ENCODE data around the gene DLGAP1. TPM values are rescaled to one million over a fixed set of nuclear protein-coding genes. Genes with fewer than 3 reads are reported as not detected.

The DLGAP1 gene
- total and polyA plus RNA-seq, 2 donors (not counting 1 experiment from before 2014, with no cell fraction given), result 0.07 to 0.61 TPM

GRCh38 chr18:4252829-4253228, 202.3 kb downstream of the DLGAP1 start:
- no peak overlapping the region for H3K4me3 ChIP-seq (ENCODE audit: control extremely low read depth in 1 of 5, extremely low read depth in 1 of 5, insufficient read depth in 1 of 5, low read depth in 2 of 5, low read length in 4 of 5)
- Mint-ChIP-seq H3K27me3 (no peaks in the 10 kb centered on the region), H3K9me3 (ENCODE audit: insufficient read depth) (no peaks in the 10 kb centered on the region), H3K27ac (no peak overlapping the region), H3K4me1 (no peaks in the 10 kb centered on the region), H3K4me3 (no peak overlapping the region)
- H3K9ac ChIP-seq (ENCODE audit: low read length), result no peak overlapping the region
- POLR2A ChIA-PET, result no interaction called here
- H2AFZ ChIP-seq (ENCODE audit: insufficient read depth, low read depth, low read length, poor library complexity, severe bottlenecking), result no peak overlapping the region
- no peaks in the 10 kb centered on the region for H3K79me2 ChIP-seq (ENCODE audit: control insufficient read depth, insufficient read depth, low read length)
- CTCF ChIA-PET, result no interaction called here
- intact Hi-C loops (cut with micrococcal nuclease), result no loop called here
- no peaks in the 10 kb centered on the region for H3K36me3 ChIP-seq (replicated peaks in 1 of 2; ENCODE audit: control extremely low read depth in 1 of 2, control insufficient read depth in 1 of 2, extremely low read depth in 1 of 2, insufficient read depth in 2 of 2, low read length in 1 of 2)
- no peaks in the 10 kb centered on the region for H4K20me1 ChIP-seq (ENCODE audit: control insufficient read depth, insufficient read depth, low read length, poor library complexity, severe bottlenecking)
- ATAC-seq (ENCODE audit: low read depth), result no peak
- no peak overlapping the region for H3K4me2 ChIP-seq (replicated peaks; ENCODE audit: low read depth, low read length, poor library complexity, severe bottlenecking)
- H3K27me3 ChIP-seq (replicated peaks in 1 of 4; ENCODE audit: control extremely low read depth in 1 of 4, control insufficient read depth in 3 of 4, insufficient read depth in 4 of 4, low read length in 3 of 4), result no peaks in the 10 kb centered on the region
- TF ChIP-seq, protein P1, sequence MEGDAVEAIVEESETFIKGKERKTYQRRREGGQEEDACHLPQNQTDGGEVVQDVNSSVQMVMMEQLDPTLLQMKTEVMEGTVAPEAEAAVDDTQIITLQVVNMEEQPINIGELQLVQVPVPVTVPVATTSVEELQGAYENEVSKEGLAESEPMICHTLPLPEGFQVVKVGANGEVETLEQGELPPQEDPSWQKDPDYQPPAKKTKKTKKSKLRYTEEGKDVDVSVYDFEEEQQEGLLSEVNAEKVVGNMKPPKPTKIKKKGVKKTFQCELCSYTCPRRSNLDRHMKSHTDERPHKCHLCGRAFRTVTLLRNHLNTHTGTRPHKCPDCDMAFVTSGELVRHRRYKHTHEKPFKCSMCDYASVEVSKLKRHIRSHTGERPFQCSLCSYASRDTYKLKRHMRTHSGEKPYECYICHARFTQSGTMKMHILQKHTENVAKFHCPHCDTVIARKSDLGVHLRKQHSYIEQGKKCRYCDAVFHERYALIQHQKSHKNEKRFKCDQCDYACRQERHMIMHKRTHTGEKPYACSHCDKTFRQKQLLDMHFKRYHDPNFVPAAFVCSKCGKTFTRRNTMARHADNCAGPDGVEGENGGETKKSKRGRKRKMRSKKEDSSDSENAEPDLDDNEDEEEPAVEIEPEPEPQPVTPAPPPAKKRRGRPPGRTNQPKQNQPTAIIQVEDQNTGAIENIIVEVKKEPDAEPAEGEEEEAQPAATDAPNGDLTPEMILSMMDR (IDR thresholded peaks at IDR 0.05), result no peak
- TF ChIP-seq EZH2 (IDR thresholded peaks at IDR 0.05; ENCODE audit: borderline replicate concordance, insufficient read depth, low read depth, low read length, poor library complexity, severe bottlenecking), result no peak
- H3K4me1 ChIP-seq (ENCODE audit: control insufficient read depth in 2 of 2, insufficient read depth in 2 of 2, low read length in 2 of 2), result no peaks in the 10 kb centered on the region
- no peaks in the 10 kb centered on the region for H3K9me3 ChIP-seq (ENCODE audit: control extremely low read depth in 1 of 3, control insufficient read depth in 2 of 3, insufficient read depth in 1 of 3, low read length in 2 of 3)
- no peak overlapping the region for H3K27ac ChIP-seq (ENCODE audit: low read length in 2 of 2)
- WGBS (ENCODE audit: insufficient coverage), result 96% methylated on average over 3 of the region's 4 CpGs
- DNase-seq, result no peak

DNA sequence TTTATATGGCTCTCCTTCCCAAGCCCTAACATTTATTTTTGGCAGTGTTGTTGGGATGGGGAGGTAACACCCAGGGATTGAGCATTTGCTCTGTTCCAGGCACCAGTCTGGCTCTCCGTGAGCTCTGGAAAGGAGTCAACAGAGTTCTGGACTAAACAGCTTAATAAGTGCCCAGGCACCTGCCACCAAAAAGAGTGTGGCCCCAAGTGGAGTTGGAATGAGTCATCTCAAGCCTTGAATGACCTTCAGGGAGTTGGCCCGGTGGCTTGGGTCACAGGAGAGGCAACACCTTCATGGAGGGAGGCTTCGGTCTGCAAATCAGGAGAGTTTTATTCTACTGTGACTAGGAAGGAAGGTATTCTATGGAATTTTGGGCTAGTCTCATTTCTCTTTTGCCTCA, 203.2 kb downstream of the DLGAP1 start:
- intact Hi-C loops (cut with micrococcal nuclease), result no loop called here
- Mint-ChIP-seq H3K27ac (no peak overlapping the region), H3K4me1 (no peaks in the 10 kb centered on the region), H3K27me3 (no peaks in the 10 kb centered on the region), H3K4me3 (no peak overlapping the region), H3K9me3 (ENCODE audit: insufficient read depth) (no peaks in the 10 kb centered on the region)
- Histone ChIP-seq H3K36me3 (replicated peaks in 1 of 2; ENCODE audit: control extremely low read depth in 1 of 2, control insufficient read depth in 1 of 2, extremely low read depth in 1 of 2, insufficient read depth in 2 of 2, low read length in 1 of 2) (no peaks in the 10 kb centered on the region), H3K4me2 (replicated peaks; ENCODE audit: low read depth, low read length, poor library complexity, severe bottlenecking) (no peak overlapping the region), H3K9ac (ENCODE audit: low read length) (no peak overlapping the region), H3K9me3 (ENCODE audit: control extremely low read depth in 1 of 3, control insufficient read depth in 2 of 3, insufficient read depth in 1 of 3, low read length in 2 of 3) (no peaks in the 10 kb centered on the region), H3K4me1 (ENCODE audit: control insufficient read depth in 2 of 2, insufficient read depth in 2 of 2, low read length in 2 of 2) (no peaks in the 10 kb centered on the region), H3K27ac (ENCODE audit: low read length in 2 of 2) (no peak overlapping the region), H3K27me3 (replicated peaks in 1 of 4; ENCODE audit: control extremely low read depth in 1 of 4, control insufficient read depth in 3 of 4, insufficient read depth in 4 of 4, low read length in 3 of 4) (no peaks in the 10 kb centered on the region), H3K4me3 (ENCODE audit: control extremely low read depth in 1 of 5, extremely low read depth in 1 of 5, insufficient read depth in 1 of 5, low read depth in 2 of 5, low read length in 4 of 5) (no peak overlapping the region), H3K79me2 (ENCODE audit: control insufficient read depth, insufficient read depth, low read length) (no peaks in the 10 kb centered on the region), H2AFZ (ENCODE audit: insufficient read depth, low read depth, low read length, poor library complexity, severe bottlenecking) (no peak overlapping the region), H4K20me1 (ENCODE audit: control insufficient read depth, insufficient read depth, low read length, poor library complexity, severe bottlenecking) (no peaks in the 10 kb centered on the region)
- no peak for TF ChIP-seq EZH2 (IDR thresholded peaks at IDR 0.05; ENCODE audit: borderline replicate concordance, insufficient read depth, low read depth, low read length, poor library complexity, severe bottlenecking)
- TF ChIP-seq, protein P1 (IDR thresholded peaks at IDR 0.05), result no peak
- WGBS (ENCODE audit: insufficient coverage), result 88% methylated on average over 3 of the region's 3 CpGs
- POLR2A ChIA-PET, result no interaction called here
- DNase-seq (no peak), ATAC-seq (ENCODE audit: low read depth) (no peak)
- CTCF ChIA-PET, result no interaction called here
